Activated naive CD4-positive, alpha-beta T cell treated with Interleukin-2 at 50 U/mL for 16 hours (primary cell): ENCODE measurements around the gene BMI1.
A peak's percentile ranks its signal among the peaks of the same experiment; 100 is the strongest.

Experiments used
- DNase-seq: peaks from one replicate; pipeline ENCODE4 v3.0.0-alpha.2; 2020

BMI1 gene

GRCh38 chr10:22319980-22320558 lies 830 bp upstream of the BMI1 start:
- DNase-seq = no peak

- peak; percentile 69 for DNase-seq
Observed at GRCh38 chr10:22321156-22321923, 441 bp downstream of the BMI1 start.

GRCh38 chr10:22321924-22322640 lies 1.2 kb downstream of the BMI1 start:
- peak; percentile 31 for DNase-seq

- no peak for DNase-seq
Observed at GRCh38 chr10:22322641-22323160, 1.8 kb downstream of the BMI1 start.

GRCh38 chr10:22323538-22324305 lies 2.8 kb downstream of the BMI1 start:
- DNase-seq = no peak

- DNase-seq = no peak
Observed at GRCh38 chr10:22324413-22324812, 3.5 kb downstream of the BMI1 start.

GRCh38 chr10:22324893-22325271 lies 4.0 kb downstream of the BMI1 start:
- no peak for DNase-seq

- peak; percentile 71 for DNase-seq
Observed at GRCh38 chr10:22325272-22326144, 4.6 kb downstream of the BMI1 start.

GRCh38 chr10:22326145-22326702 lies 5.3 kb downstream of the BMI1 start:
- DNase-seq = no peak

GRCh38 chr10:22329150-22329549 lies 8.3 kb downstream of the BMI1 start:
- no peak for DNase-seq

GRCh38 chr10:22332116-22332692 lies 11.3 kb downstream of the BMI1 start:
- DNase-seq = no peak

- no peak for DNase-seq
Observed at GRCh38 chr10:22333167-22333974, 12.5 kb downstream of the BMI1 start.

- no peak for DNase-seq
Observed at GRCh38 chr10:22333975-22334282, 13.0 kb downstream of the BMI1 start.

- DNase-seq = no peak
Observed at GRCh38 chr10:22334414-22335172, 13.7 kb downstream of the BMI1 start.

- peak; percentile 73 for DNase-seq
Observed at GRCh38 chr10:22335173-22335933, 14.5 kb downstream of the BMI1 start.

GRCh38 chr10:22338185-22338900 lies 17.4 kb downstream of the BMI1 start:
- DNase-seq = no peak

- DNase-seq = no peak
Observed at GRCh38 chr10:22338931-22339330, 18.0 kb downstream of the BMI1 start.

- no peak for DNase-seq
Observed at GRCh38 chr10:22339761-22340328, 18.9 kb downstream of the BMI1 start.
